Spinal cord (tissue), 10 donors: ENCODE data around the gene PTN. TPM values are rescaled to one million over a fixed set of nuclear protein-coding genes. Genes with fewer than 3 reads are reported as not detected.

Experiments
- DNase-seq, 6 donors: peaks; one replicate each; pipeline versions ENCODE4 v3.0.0 to v3.0.0-alpha.2; 2013 to 2015; ENCODE audit warnings: low spot score in 6 of 6, low read depth in 4 of 6
- H3K27ac ChIP-seq: one replicate; pipeline ENCODE4 v1.5.1; 2013; ENCODE audit warnings: low read depth, low read length, control low read depth
- H3K27me3 ChIP-seq: one replicate; pipeline ENCODE4 v1.6.1; 2013; ENCODE audit warnings: low read length; ENCODE audit not compliant: control insufficient read depth, insufficient read depth
- H3K36me3 ChIP-seq: one replicate; pipeline ENCODE4 v1.6.1; 2013; ENCODE audit warnings: low read length; ENCODE audit not compliant: control insufficient read depth, insufficient read depth
- H3K4me1 ChIP-seq: one replicate; pipeline ENCODE4 v1.6.1; 2013; ENCODE audit warnings: low read length; ENCODE audit not compliant: control insufficient read depth, insufficient read depth
- H3K4me3 ChIP-seq: one replicate; pipeline ENCODE4 v1.5.1; 2013; ENCODE audit warnings: low read depth, low read length, control low read depth
- H3K9me3 ChIP-seq: one replicate; pipeline ENCODE4 v1.6.1; 2013; ENCODE audit warnings: low read length; ENCODE audit not compliant: control insufficient read depth, insufficient read depth
- WGBS: methylation state at CpG from one replicate; pipeline ENCODE4 v1.1.5; 2013; ENCODE audit warnings: missing lambda C conversion rate; ENCODE audit not compliant: insufficient coverage; 5-methylcytosine and 5-hydroxymethylcytosine counted together
- polyA plus RNA-seq, 2 donors: library from polyadenylated mRNA; unstranded; fragments of 120-200 nt; gene quantifications; one replicate each; pipeline ENCODE4 v1.2.1, GENCODE V29; 2013; ENCODE audit not compliant: insufficient read length in 2 of 2
- total RNA-seq, 2 donors: library from RNA; depleted of rRNA in 1 of 2; stranded (reverse); fragments of 120-200 nt in 1 of 2; fragments of >200 nt in 1 of 2; gene quantifications; one replicate each; pipeline versions ENCODE4 v1.2.3 to v1.2.4, GENCODE V29; 2013 to 2014
- donor health status: healthy.

The PTN gene
- total and polyA plus RNA-seq, 4 donors: 566 to 1,663 (median 1,554) TPM

- H3K4me1 ChIP-seq: peaks cover 3% of the 10 kb centered on the region
- H3K27me3 ChIP-seq: no peaks in the 10 kb centered on the region
- H3K9me3 ChIP-seq: no peaks in the 10 kb centered on the region
- H3K27ac ChIP-seq: peak overlapping the region; percentile 63
- DNase-seq: peak in 1 of 6 donors; percentile 71
- no peaks in the 10 kb centered on the region for H3K36me3 ChIP-seq
- no peak overlapping the region for H3K4me3 ChIP-seq
- 33% methylated on average over 5 of the region's 9 CpGs for WGBS
Observed at GRCh38 chr7:137304624-137305235, 38.8 kb downstream of the PTN start.

GRCh38 chr7:137304165-137304564 is 39.4 kb downstream of the PTN start:
- H3K27me3 ChIP-seq: no peaks in the 10 kb centered on the region
- peak in 2 of 6 donors; percentile 52 to 61 for DNase-seq
- H3K4me1 ChIP-seq: peaks cover 3% of the 10 kb centered on the region
- H3K9me3 ChIP-seq: no peaks in the 10 kb centered on the region
- no CpG with 5 or more reads among the region's 1 CpG for WGBS
- H3K27ac ChIP-seq: peak overlapping the region; percentile 65
- no peaks in the 10 kb centered on the region for H3K36me3 ChIP-seq
- H3K4me3 ChIP-seq: no peak overlapping the region

- Histone ChIP-seq H3K27ac (no peak overlapping the region), H3K4me1 (peaks cover 3% of the 10 kb centered on the region)
Observed at GRCh38 chr7:137302081-137302480, 41.5 kb downstream of the PTN start.

GRCh38 chr7:137298464-137298794 is 45.1 kb downstream of the PTN start:
- no peak overlapping the region for H3K4me3 ChIP-seq
- H3K27me3 ChIP-seq: no peaks in the 10 kb centered on the region
- no peaks in the 10 kb centered on the region for H3K4me1 ChIP-seq
- H3K36me3 ChIP-seq: no peaks in the 10 kb centered on the region
- DNase-seq: peak in 1 of 6 donors; percentile 45
- no peaks in the 10 kb centered on the region for H3K9me3 ChIP-seq
- WGBS: 25% methylated on average over 1 of the region's 1 CpG
- peak overlapping the region; percentile 54 for H3K27ac ChIP-seq

More at GRCh38 chr7:137302081-137302480, 41.5 kb downstream of the PTN start:
- no peak for DNase-seq
- 80% methylated on average over 1 of the region's 2 CpGs for WGBS
- H3K4me3 ChIP-seq: no peak overlapping the region
- H3K9me3 ChIP-seq: no peaks in the 10 kb centered on the region
- no peaks in the 10 kb centered on the region for H3K27me3 ChIP-seq
- H3K36me3 ChIP-seq: no peaks in the 10 kb centered on the region

- Histone ChIP-seq H3K27ac (peak overlapping the region; percentile 59), H3K9me3 (no peaks in the 10 kb centered on the region), H3K4me3 (no peak overlapping the region), H3K27me3 (no peaks in the 10 kb centered on the region), H3K36me3 (no peaks in the 10 kb centered on the region), H3K4me1 (no peaks in the 10 kb centered on the region)
- WGBS: 54% methylated on average over 2 of the region's 9 CpGs
- no peak for DNase-seq
Observed at GRCh38 chr7:137297551-137298463, 45.7 kb downstream of the PTN start.

GRCh38 chr7:137296576-137296975 is 47.0 kb downstream of the PTN start:
- Histone ChIP-seq H3K4me3 (no peak overlapping the region), H3K4me1 (no peaks in the 10 kb centered on the region), H3K36me3 (no peaks in the 10 kb centered on the region), H3K27ac (peak overlapping the region; percentile 59), H3K27me3 (no peaks in the 10 kb centered on the region), H3K9me3 (no peaks in the 10 kb centered on the region)
- no CpG with 5 or more reads among the region's 2 CpGs for WGBS
- peak in 3 of 6 donors; percentile 53 to 85 (median 75) for DNase-seq

GRCh38 chr7:137295739-137296324 is 47.7 kb downstream of the PTN start:
- WGBS: no CpG with 5 or more reads among the region's 2 CpGs
- no peaks in the 10 kb centered on the region for H3K27me3 ChIP-seq
- no peaks in the 10 kb centered on the region for H3K36me3 ChIP-seq
- no peak overlapping the region for H3K4me3 ChIP-seq
- H3K27ac ChIP-seq: peak overlapping the region; percentile 59
- no peaks in the 10 kb centered on the region for H3K9me3 ChIP-seq
- H3K4me1 ChIP-seq: no peaks in the 10 kb centered on the region
- DNase-seq: no peak

- DNase-seq: no peak
- Histone ChIP-seq H3K4me3 (no peak overlapping the region), H3K4me1 (peaks cover under 1% of the 10 kb centered on the region), H3K27me3 (no peaks in the 10 kb centered on the region), H3K9me3 (no peaks in the 10 kb centered on the region), H3K27ac (no peak overlapping the region), H3K36me3 (no peaks in the 10 kb centered on the region)
- no CpG with 5 or more reads among the region's 4 CpGs for WGBS
Observed at GRCh38 chr7:137289101-137289500, 54.4 kb downstream of the PTN start.

- no peaks in the 10 kb centered on the region for H3K9me3 ChIP-seq
- DNase-seq: no peak
- no CpG with 5 or more reads among the region's 3 CpGs for WGBS
- peaks cover 3% of the 10 kb centered on the region for H3K4me1 ChIP-seq
- H3K27me3 ChIP-seq: no peaks in the 10 kb centered on the region
- no peaks in the 10 kb centered on the region for H3K36me3 ChIP-seq
- no peak overlapping the region for H3K4me3 ChIP-seq
- H3K27ac ChIP-seq: no peak overlapping the region
Observed at GRCh38 chr7:137287651-137288258, 55.8 kb downstream of the PTN start.
